Adrenal gland (tissue), 5 donors: ENCODE results near the gene S100A6.
"Not testable (repeated sequence)": the region's sequence is repeated elsewhere in the genome, so short reads cannot be mapped to it uniquely, and the experiment has no call there.

Experiments
- POLR2A ChIP-seq, 2 donors: fragments of 450-650 bp; IDR thresholded peaks; one replicate each; pipeline ENCODE4 v1.6.1; 2017; ENCODE audit warnings: antibody characterized with exemption in 2 of 2, mild to moderate bottlenecking in 2 of 2, moderate library complexity in 1 of 2
- TF ChIP-seq, protein P1 (sequence below), 6 experiments: fragments of 450-650 bp in 4 of 6; fragments of 200-600 bp in 2 of 6; sonication (generic) in 1 of 6; IDR thresholded peaks; 1 replicate in 5 of 6; 2 replicates in 1 of 6; pipeline versions ENCODE4 v1.5.1 to v1.8.0; 2016 to 2021; ENCODE audit warnings: antibody characterized with exemption in 6 of 6, mild to moderate bottlenecking in 2 of 6, moderate library complexity in 1 of 6
- donor health status: DM: no; HTN: no; CAD: no.

DNA sequence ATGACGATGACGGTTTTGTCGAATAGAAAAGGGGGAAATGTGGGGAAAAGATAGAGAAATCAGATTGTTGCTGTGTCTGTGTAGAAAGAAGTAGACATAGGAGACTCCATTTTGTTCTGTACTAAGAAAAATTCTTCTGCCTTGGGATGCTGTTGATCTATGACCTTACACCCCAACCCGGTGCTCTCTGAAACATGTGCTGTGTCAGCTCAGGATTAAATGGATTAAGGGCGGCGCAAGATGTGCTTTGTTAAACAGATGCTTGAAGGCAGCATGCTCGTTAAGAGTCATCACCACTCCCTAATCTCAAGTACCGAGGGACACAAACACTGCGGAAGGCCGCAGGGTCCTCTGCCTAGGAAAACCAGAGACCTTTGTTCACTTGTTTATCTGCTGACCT is 39.7 kb upstream of the S100A6 start:
- TF ChIP-seq, protein P1, sequence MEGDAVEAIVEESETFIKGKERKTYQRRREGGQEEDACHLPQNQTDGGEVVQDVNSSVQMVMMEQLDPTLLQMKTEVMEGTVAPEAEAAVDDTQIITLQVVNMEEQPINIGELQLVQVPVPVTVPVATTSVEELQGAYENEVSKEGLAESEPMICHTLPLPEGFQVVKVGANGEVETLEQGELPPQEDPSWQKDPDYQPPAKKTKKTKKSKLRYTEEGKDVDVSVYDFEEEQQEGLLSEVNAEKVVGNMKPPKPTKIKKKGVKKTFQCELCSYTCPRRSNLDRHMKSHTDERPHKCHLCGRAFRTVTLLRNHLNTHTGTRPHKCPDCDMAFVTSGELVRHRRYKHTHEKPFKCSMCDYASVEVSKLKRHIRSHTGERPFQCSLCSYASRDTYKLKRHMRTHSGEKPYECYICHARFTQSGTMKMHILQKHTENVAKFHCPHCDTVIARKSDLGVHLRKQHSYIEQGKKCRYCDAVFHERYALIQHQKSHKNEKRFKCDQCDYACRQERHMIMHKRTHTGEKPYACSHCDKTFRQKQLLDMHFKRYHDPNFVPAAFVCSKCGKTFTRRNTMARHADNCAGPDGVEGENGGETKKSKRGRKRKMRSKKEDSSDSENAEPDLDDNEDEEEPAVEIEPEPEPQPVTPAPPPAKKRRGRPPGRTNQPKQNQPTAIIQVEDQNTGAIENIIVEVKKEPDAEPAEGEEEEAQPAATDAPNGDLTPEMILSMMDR (IDR thresholded peaks at IDR 0.05), result not testable (repeated sequence)
- TF ChIP-seq POLR2A (IDR thresholded peaks at IDR 0.05), result not testable (repeated sequence)
